H9 (cell line): ENCODE measurements around the gene COL23A1. TPM values are rescaled to one million over a fixed set of nuclear protein-coding genes. Genes with fewer than 3 reads are reported as not detected.

Source experiments
- DNase-seq: peaks from one replicate; pipeline ENCODE4 v3.0.0-alpha.2; 2017
- H2AFZ ChIP-seq: one replicate; pipeline ENCODE4 v1.6.1; 2013; ENCODE audit warnings: mild to moderate bottlenecking, low read length, control low read depth, moderate library complexity
- H2AK5ac ChIP-seq: 2 replicates; pipeline ENCODE4 v1.6.1; 2013; ENCODE audit warnings: low read length, control low read depth, mixed read lengths; ENCODE audit not compliant: insufficient read length
- H2BK120ac ChIP-seq: one replicate; pipeline ENCODE4 v1.6.1; 2013; ENCODE audit warnings: low read depth, mild to moderate bottlenecking, low read length, control low read depth, inconsistent platforms; ENCODE audit not compliant: poor library complexity, severe bottlenecking
- H2BK12ac ChIP-seq: 2 replicates; pipeline ENCODE4 v1.6.1; 2013; ENCODE audit warnings: low read length, control low read depth, mixed read lengths, low read depth; ENCODE audit not compliant: insufficient read length
- H2BK15ac ChIP-seq: 2 replicates; pipeline ENCODE4 v1.6.1; 2013; ENCODE audit warnings: low read depth, low read length, control low read depth
- H2BK20ac ChIP-seq: one replicate; pipeline ENCODE4 v1.6.1; 2013; ENCODE audit warnings: low read depth, mild to moderate bottlenecking, low read length, control low read depth, inconsistent platforms; ENCODE audit not compliant: poor library complexity, severe bottlenecking
- H2BK5ac ChIP-seq: 2 replicates; pipeline ENCODE4 v1.6.1; 2013; ENCODE audit warnings: low read length, control low read depth, mixed read lengths; ENCODE audit not compliant: insufficient read length
- H3K14ac ChIP-seq: 2 replicates; pipeline ENCODE4 v1.6.1; 2013; ENCODE audit warnings: low read length, control low read depth; ENCODE audit not compliant: insufficient read depth
- H3K18ac ChIP-seq: 2 replicates; pipeline ENCODE4 v1.6.1; 2013; ENCODE audit warnings: low read depth, mild to moderate bottlenecking, mixed read lengths, low read length, control low read depth; ENCODE audit not compliant: insufficient read length
- H3K23ac ChIP-seq: 2 replicates; pipeline ENCODE4 v1.6.1; 2013; ENCODE audit warnings: low read length, control low read depth, mixed read lengths, low read depth; ENCODE audit not compliant: insufficient read length
- H3K23me2 ChIP-seq: 2 replicates; pipeline ENCODE4 v1.6.1; 2013; ENCODE audit warnings: low read depth, mild to moderate bottlenecking, mixed read lengths, low read length, control low read depth; ENCODE audit not compliant: insufficient read length, poor library complexity, severe bottlenecking
- H3K27ac ChIP-seq: 2 replicates; pipeline ENCODE4 v1.5.1; 2013; ENCODE audit warnings: low read length, control low read depth, mixed read lengths, low read depth; ENCODE audit not compliant: insufficient read length
- H3K27me3 ChIP-seq: 2 replicates; pipeline ENCODE4 v1.6.1; 2013; ENCODE audit warnings: low read length, control low read depth, inconsistent platforms; ENCODE audit not compliant: insufficient read depth
- H3K4ac ChIP-seq: 2 replicates; pipeline ENCODE4 v1.6.1; 2013; ENCODE audit warnings: low read depth, mild to moderate bottlenecking, control low read depth, inconsistent platforms, low read length, moderate library complexity
- H3K4me1 ChIP-seq: 2 replicates; pipeline ENCODE4 v1.6.1; 2013; ENCODE audit warnings: low read length, control low read depth, inconsistent platforms; ENCODE audit not compliant: insufficient read depth
- H3K4me2 ChIP-seq: 2 replicates; pipeline ENCODE4 v1.6.1; 2013; ENCODE audit warnings: low read length, control low read depth, mixed read lengths; ENCODE audit not compliant: insufficient read length, insufficient read depth
- H3K56ac ChIP-seq: 2 replicates; pipeline ENCODE4 v1.6.1; 2013; ENCODE audit warnings: low read depth, mild to moderate bottlenecking, mixed read lengths, low read length, control low read depth; ENCODE audit not compliant: insufficient read length
- H3K79me1 ChIP-seq: 2 replicates; pipeline ENCODE4 v1.6.1; 2013; ENCODE audit warnings: low read depth, mild to moderate bottlenecking, moderate library complexity, low read length, control low read depth, inconsistent platforms; ENCODE audit not compliant: insufficient read depth, poor library complexity, severe bottlenecking
- H3K79me2 ChIP-seq: 2 replicates; pipeline ENCODE4 v1.6.1; 2013; ENCODE audit warnings: low read length, control low read depth, inconsistent platforms; ENCODE audit not compliant: insufficient read depth
- H3K9ac ChIP-seq: 2 replicates; pipeline ENCODE4 v1.6.1; 2013; ENCODE audit warnings: low read length, control low read depth, mixed read lengths; ENCODE audit not compliant: insufficient read length; ENCODE audit errors: extremely low read depth
- H3K9me3 ChIP-seq: one replicate; pipeline ENCODE4 v1.6.1; 2013; ENCODE audit warnings: low read depth, low read length, inconsistent platforms; ENCODE audit not compliant: control insufficient read depth
- H3T11ph ChIP-seq: one replicate; pipeline ENCODE4 v1.6.1; 2013; ENCODE audit warnings: mild to moderate bottlenecking, low read length, control low read depth, inconsistent platforms
- H4K20me1 ChIP-seq: one replicate; pipeline ENCODE4 v1.6.1; 2013; ENCODE audit not compliant: control insufficient read depth, insufficient read length, insufficient read depth
- H4K5ac ChIP-seq: 2 replicates; pipeline ENCODE4 v1.6.1; 2013; ENCODE audit warnings: low read depth, mild to moderate bottlenecking, mixed read lengths, low read length, control low read depth; ENCODE audit not compliant: insufficient read length
- H4K8ac ChIP-seq: replicated peaks from 2 replicates; pipeline ENCODE4 v1.6.1; 2013; ENCODE audit warnings: low read length, control low read depth, mixed read lengths, low read depth; ENCODE audit not compliant: insufficient read length
- H4K91ac ChIP-seq: 2 replicates; pipeline ENCODE4 v1.6.1; 2013; ENCODE audit warnings: low read depth, mild to moderate bottlenecking, moderate library complexity, mixed read lengths, low read length, control low read depth; ENCODE audit not compliant: insufficient read length
- H3K27ac Mint-ChIP-seq, 3 experiments: 2 replicates in 2 of 3; 3 replicates in 1 of 3; pipeline ENCODE4 v1.8.0; 2020 to 2021; ENCODE audit warnings: mixed read lengths in 3 of 3, mild to moderate bottlenecking in 1 of 3, moderate library complexity in 1 of 3
- H3K27me3 Mint-ChIP-seq: 2 replicates; pipeline ENCODE4 v1.8.0; 2021; ENCODE audit warnings: low read depth, mild to moderate bottlenecking, moderate library complexity, mixed read lengths
- H3K36me3 Mint-ChIP-seq, 3 experiments: 2 replicates in 2 of 3; 3 replicates in 1 of 3; pipeline ENCODE4 v1.8.0; 2020 to 2021; ENCODE audit warnings: low read depth in 3 of 3, mixed read lengths in 3 of 3; ENCODE audit not compliant: insufficient read depth in 1 of 3
- H3K4me1 Mint-ChIP-seq, 2 experiments: 2 replicates each; pipeline ENCODE4 v1.8.0; 2020; ENCODE audit warnings: mixed read lengths in 2 of 2
- H3K4me3 Mint-ChIP-seq, 2 experiments: 2 replicates in 1 of 2; 3 replicates in 1 of 2; pipeline ENCODE4 v1.8.0; 2020 to 2021; ENCODE audit warnings: mild to moderate bottlenecking in 2 of 2, mixed read lengths in 2 of 2, moderate library complexity in 1 of 2
- H3K9me3 Mint-ChIP-seq, 2 experiments: 2 replicates in 1 of 2; 3 replicates in 1 of 2; pipeline ENCODE4 v1.8.0; 2020; ENCODE audit warnings: mild to moderate bottlenecking in 2 of 2, mixed read lengths in 2 of 2, moderate library complexity in 1 of 2
- WGBS: extraction: QIAGEN DNeasy Blood & Tissue Kit; methylation state at CpG from one replicate; pipeline ENCODE4 v1.1.7; 2013; ENCODE audit warnings: missing lambda C conversion rate, low lambda C conversion rate, mixed read lengths; ENCODE audit not compliant: insufficient read length; ENCODE audit errors: extremely low coverage; 5-methylcytosine and 5-hydroxymethylcytosine counted together
- total RNA-seq: library from RNA; stranded (reverse); gene quantifications from 2 replicates; pipeline ENCODE4 v1.2.1, GENCODE V29; 2021
- TF ChIP-seq, protein P1 (sequence below): fragments of 200-600 bp; sonication (generic); conservative IDR thresholded peaks from 3 replicates; pipeline ENCODE4 v1.8.0; 2021; ENCODE audit warnings: antibody characterized with exemption, mild to moderate bottlenecking

Gene COL23A1
- total RNA-seq, 1 experiment from 2014 or later: 2.6 TPM

DNA sequence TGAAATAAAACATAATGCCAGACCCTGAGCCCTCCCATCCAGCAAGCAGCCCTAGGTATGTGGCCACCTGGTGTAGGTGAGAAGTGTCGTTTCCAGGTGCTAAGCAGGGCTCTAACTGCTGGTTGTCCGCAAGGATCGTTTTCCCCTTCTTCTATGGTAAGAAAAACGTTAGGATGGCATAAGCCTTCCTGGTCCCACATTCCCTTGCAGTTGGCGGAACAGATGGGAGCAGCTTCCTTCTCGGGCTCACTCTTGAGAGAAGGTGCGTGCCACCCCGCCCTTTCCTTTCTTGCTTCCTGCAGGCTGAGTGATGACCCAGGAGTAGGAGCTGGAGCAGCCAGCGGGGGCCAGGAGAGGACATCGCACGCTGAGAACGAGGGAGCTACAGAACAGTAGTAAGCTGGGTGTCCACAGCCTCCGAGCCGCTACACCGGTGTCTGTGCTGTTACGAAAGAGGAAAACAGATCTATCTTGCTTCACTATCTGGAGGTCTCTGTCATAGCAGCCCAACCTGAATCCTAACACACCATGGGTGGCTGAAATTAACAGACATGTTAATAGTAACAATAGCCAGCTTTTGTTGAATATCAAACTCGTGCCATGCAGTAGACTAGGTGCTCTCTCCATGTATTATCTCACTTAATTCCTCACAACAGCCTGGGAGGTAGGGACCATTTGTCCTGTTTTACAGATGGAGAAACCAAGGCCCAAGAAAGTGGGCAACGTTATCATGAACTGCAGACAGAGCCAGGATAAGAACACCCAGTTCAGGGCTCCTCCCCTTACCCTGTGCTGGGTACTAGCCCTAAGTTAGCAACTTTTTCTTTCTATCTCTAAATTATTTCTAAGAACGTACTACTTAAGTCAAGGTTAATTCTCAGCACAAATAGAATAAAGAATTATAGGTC, 139.8 kb downstream of the COL23A1 start:
- H3K27ac ChIP-seq: no peak overlapping the region
- no peak overlapping the region for H2BK5ac ChIP-seq
- TF ChIP-seq, protein P1, sequence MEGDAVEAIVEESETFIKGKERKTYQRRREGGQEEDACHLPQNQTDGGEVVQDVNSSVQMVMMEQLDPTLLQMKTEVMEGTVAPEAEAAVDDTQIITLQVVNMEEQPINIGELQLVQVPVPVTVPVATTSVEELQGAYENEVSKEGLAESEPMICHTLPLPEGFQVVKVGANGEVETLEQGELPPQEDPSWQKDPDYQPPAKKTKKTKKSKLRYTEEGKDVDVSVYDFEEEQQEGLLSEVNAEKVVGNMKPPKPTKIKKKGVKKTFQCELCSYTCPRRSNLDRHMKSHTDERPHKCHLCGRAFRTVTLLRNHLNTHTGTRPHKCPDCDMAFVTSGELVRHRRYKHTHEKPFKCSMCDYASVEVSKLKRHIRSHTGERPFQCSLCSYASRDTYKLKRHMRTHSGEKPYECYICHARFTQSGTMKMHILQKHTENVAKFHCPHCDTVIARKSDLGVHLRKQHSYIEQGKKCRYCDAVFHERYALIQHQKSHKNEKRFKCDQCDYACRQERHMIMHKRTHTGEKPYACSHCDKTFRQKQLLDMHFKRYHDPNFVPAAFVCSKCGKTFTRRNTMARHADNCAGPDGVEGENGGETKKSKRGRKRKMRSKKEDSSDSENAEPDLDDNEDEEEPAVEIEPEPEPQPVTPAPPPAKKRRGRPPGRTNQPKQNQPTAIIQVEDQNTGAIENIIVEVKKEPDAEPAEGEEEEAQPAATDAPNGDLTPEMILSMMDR: no peak
- H2BK12ac ChIP-seq: no peak overlapping the region
- no peak overlapping the region for H2AFZ ChIP-seq
- H3K79me1 ChIP-seq: no peaks in the 10 kb centered on the region
- no peaks in the 10 kb centered on the region for H3K27me3 ChIP-seq
- WGBS: no CpG with 5 or more reads among the region's 19 CpGs
- H3K14ac ChIP-seq: no peak overlapping the region
- Mint-ChIP-seq H3K4me1 (peaks cover 12 to 18% of the 10 kb centered on the region in 2 experiments), H3K9me3 (no peaks in the 10 kb centered on the region), H3K27me3 (peaks cover 2% of the 10 kb centered on the region; the same call in 1 of the 2 replicates), H3K4me3 (no peak overlapping the region), H3K36me3 (no peaks in the 10 kb centered on the region), H3K27ac (no peak overlapping the region)
- H3T11ph ChIP-seq: no peak overlapping the region
- H3K9ac ChIP-seq: no peak overlapping the region
- no peaks in the 10 kb centered on the region for H3K23me2 ChIP-seq
- no peak overlapping the region for H3K56ac ChIP-seq
- H2BK20ac ChIP-seq: no peak overlapping the region
- H4K91ac ChIP-seq: no peak overlapping the region
- no peaks in the 10 kb centered on the region for H3K79me2 ChIP-seq
- no peak overlapping the region for H3K4me2 ChIP-seq
- H4K20me1 ChIP-seq: no peaks in the 10 kb centered on the region
- no peak overlapping the region for H3K23ac ChIP-seq
- H4K5ac ChIP-seq: no peak overlapping the region
- no peak overlapping the region for H3K18ac ChIP-seq
- H3K4me1 ChIP-seq: no peaks in the 10 kb centered on the region
- H3K9me3 ChIP-seq: no peaks in the 10 kb centered on the region
- no peak overlapping the region for H2BK120ac ChIP-seq
- no peak overlapping the region for H2AK5ac ChIP-seq
- H2BK15ac ChIP-seq: no peak overlapping the region
- no peak overlapping the region for H3K4ac ChIP-seq
- no peak overlapping the region for H4K8ac ChIP-seq
- no peak for DNase-seq
